Measurements from ENCODE around the gene ENTHD1.

ENTHD1 gene

DNA sequence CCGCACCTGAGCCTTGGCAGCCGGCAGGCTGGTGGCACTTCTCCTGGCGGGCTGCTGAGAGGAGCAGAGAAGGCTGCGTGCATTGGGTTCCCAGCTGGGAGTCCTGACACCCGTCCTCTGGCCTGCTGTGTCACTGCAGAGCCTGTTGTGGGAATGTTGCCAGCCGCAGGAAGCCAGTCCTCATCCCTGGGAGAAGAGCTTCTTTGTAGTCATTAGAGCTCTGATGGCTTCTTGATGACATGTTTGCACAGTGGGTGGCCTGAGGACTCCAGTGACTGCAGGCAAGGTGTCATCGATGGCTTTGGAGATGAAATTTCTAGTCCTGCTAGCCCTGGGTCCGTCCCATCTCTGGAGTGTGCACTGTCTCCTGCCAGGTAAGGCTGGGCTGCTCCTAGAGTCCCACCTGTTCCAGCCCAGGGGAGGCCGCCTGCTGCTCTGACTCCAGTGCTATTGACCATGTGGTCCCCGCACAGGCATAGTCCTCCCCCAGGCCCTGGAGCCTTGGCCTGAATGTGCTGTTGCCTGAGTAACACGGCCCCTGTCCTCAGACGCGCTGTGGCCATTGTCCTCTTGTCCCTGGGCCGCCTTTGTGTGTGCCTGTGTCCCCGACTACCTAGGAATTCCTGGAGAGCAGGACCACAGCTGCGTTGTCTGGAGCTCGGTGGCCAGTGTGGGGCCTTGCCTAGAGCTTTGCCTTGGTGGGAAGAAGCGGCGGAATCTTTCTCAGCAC is 193.8 kb downstream of the ENTHD1 start:
- DNase-seq (ENCODE audit: insufficient read length, low spot score) (no peak), FAIRE-seq (no peak)
- TF ChIP-seq, protein P1, sequence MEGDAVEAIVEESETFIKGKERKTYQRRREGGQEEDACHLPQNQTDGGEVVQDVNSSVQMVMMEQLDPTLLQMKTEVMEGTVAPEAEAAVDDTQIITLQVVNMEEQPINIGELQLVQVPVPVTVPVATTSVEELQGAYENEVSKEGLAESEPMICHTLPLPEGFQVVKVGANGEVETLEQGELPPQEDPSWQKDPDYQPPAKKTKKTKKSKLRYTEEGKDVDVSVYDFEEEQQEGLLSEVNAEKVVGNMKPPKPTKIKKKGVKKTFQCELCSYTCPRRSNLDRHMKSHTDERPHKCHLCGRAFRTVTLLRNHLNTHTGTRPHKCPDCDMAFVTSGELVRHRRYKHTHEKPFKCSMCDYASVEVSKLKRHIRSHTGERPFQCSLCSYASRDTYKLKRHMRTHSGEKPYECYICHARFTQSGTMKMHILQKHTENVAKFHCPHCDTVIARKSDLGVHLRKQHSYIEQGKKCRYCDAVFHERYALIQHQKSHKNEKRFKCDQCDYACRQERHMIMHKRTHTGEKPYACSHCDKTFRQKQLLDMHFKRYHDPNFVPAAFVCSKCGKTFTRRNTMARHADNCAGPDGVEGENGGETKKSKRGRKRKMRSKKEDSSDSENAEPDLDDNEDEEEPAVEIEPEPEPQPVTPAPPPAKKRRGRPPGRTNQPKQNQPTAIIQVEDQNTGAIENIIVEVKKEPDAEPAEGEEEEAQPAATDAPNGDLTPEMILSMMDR (IDR thresholded peaks at IDR 0.05; ENCODE audit: insufficient read depth, missing control alignments): no peak

DNA sequence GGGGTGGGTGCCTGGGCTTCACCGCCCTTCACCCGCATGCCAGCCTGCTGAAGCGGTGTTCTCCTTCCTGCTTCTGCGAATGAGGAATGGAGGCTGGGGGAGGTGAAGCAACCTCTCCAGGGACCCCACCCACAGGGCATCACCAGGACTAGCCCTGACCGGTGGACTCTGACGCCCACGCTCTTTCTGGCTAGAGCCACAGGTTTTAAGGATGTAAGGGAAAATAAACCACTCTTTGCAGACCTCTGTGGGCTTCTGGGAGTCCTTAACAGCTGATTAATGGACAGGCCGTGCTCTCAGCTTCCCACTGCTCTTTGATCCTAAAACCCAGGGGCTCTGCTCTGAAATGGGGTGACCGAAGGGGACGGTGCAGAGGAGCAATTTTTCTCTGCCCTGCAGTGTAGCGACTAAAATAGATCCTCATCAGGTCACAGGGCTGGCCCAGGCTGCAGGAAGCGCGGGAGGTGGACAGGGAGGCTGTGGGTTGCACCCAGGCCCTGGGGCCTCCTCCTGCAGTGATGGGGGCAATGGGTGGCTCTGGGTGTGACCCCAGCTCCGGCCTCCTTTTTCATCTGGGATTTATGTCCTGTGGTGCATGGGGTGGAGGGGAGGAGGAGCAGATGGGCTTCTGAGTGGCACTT is 195.7 kb downstream of the ENTHD1 start:
- no peak for FAIRE-seq
- TF ChIP-seq, protein P1 (IDR thresholded peaks at IDR 0.05; ENCODE audit: insufficient read depth, missing control alignments): no peak
- DNase-seq (ENCODE audit: insufficient read length, low spot score): no peak

DNA sequence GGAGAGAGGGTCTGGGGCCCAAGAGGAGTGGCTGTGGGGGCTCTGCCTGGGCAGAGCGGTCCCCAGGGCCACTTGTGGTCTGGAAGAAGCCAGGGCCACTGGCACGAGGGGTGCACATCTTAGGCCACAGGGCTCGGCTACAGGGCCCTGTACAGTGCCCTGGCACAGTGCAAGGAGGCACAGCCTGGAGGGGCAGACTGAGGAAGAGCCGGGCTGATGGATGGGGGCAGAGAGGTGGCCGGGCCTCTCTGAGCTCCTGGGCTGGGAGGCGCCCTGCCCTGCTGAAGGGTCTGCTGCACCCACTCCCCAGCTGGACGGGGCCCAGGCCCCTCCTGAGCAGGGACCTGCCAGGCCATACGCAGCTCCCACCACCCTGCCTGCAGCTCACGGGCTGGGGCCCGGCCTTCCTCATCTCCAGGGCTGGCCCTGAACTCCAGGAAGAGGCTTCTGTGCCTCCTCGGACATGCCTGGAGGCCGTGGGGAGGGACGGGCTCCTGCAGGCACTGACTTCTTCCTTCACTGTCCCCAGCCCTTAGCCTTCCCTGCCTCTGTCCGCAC is 199.5 kb downstream of the ENTHD1 start:
- TF ChIP-seq, protein P1 (IDR thresholded peaks at IDR 0.05; ENCODE audit: insufficient read depth, missing control alignments): no peak
- FAIRE-seq: no peak
- no peak for DNase-seq (ENCODE audit: insufficient read length, low spot score)
